Pancreas (tissue), 10 donors: ENCODE results near the gene IFNE. TPM values are rescaled to one million over a fixed set of nuclear protein-coding genes. Genes with fewer than 3 reads are reported as not detected.

ENCODE experiments used
- ATAC-seq, 4 donors: fragments of 200-7000 bp; cut with Tn5 transposase; one replicate each; pipeline versions ENCODE4 v1.8.0 to v1.9.1; 2020; ENCODE audit warnings: mild to moderate bottlenecking in 4 of 4, moderate library complexity in 4 of 4
- DNase-seq, 6 donors: peaks; one replicate each; pipeline ENCODE4 v3.0.0-alpha.2; 2020
- FAIRE-seq: peaks from 2 replicates; lab custom pipeline; 2012; peaks lifted over from hg19 to GRCh38; lab: Jason Lieb, UNC
- H3K27ac ChIP-seq, 4 donors: fragments of 200-600 bp; sonication (generic); 1 replicate in 3 of 4; 2 replicates in 1 of 4; pipeline versions ENCODE4 v1.5.0 to v1.8.0; 2020
- H3K27me3 ChIP-seq, 4 donors: fragments of 200-600 bp; one replicate each; pipeline ENCODE4 v1.8.0; 2021
- H3K36me3 ChIP-seq, 3 donors: fragments of 200-600 bp; sonication (generic) in 1 of 3; one replicate each; pipeline versions ENCODE4 v1.5.0 to v1.8.0; 2020 to 2021
- H3K4me1 ChIP-seq, 3 donors: fragments of 200-600 bp; one replicate each; pipeline ENCODE4 v1.8.0; 2021
- H3K4me3 ChIP-seq, 4 donors: fragments of 200-600 bp; sonication (generic) in 2 of 4; one replicate each; pipeline versions ENCODE4 v1.5.0 to v1.8.0; 2020 to 2021
- H3K9me3 ChIP-seq, 4 donors: fragments of 200-600 bp; one replicate each; pipeline ENCODE4 v1.8.0; 2021
- CTCF ChIP-seq, 4 donors: fragments of 200-600 bp; sonication (generic) in 3 of 4; IDR thresholded peaks; one replicate each; pipeline versions ENCODE4 v1.5.0 to v1.8.0; 2021; ENCODE audit warnings: antibody characterized with exemption in 4 of 4
- WGBS, 2 donors: extraction: QIAGEN DNeasy Blood & Tissue Kit; methylation state at CpG; one replicate each; pipeline ENCODE4 v1.1.7; 2013; 5-methylcytosine and 5-hydroxymethylcytosine counted together
- intact Hi-C, 3 donors: fragments of 100-400 bp; cut with DNase I; formaldehyde crosslinking; loops; one replicate each; pipeline versions ENCODE4 v1.11.1 to v1.14.2; 2022
- polyA plus RNA-seq, 2 donors: library from polyadenylated mRNA; stranded (reverse); fragments of 200-250 nt; gene quantifications; one replicate each; pipeline ENCODE4 v1.2.3, GENCODE V29; 2013
- total RNA-seq, 6 donors: library from RNA; stranded (reverse); fragmentation: NEBNext Ultra II Directional in 4 of 6; extraction: Animal tissue kit (Norgen Biotek cat#: 25700) in 4 of 6; gene quantifications; one replicate each; pipeline versions ENCODE4 v1.2.1 to v1.2.4, GENCODE V29; 2021 to 2023
- donor health status: healthy with polysubstance abuse.
- donor health status: DM: no; HTN: no; CAD: no; lungs with moderate emphysema.
- donor health status: DM: no; HTN: no; CAD: no.
- donor health status: control.
- donor health status: control.
- donor health status: Bipolar disorder and iron deficiency.
- donor health status: DM: yes; HTN: yes; CAD: no.
- donor health status: DM: no; HTN: no; CAD: no.
- donor health status: DM: no; HTN: no; CAD: no.
- donor health status: DM: yes; HTN: yes; CAD: no.

The IFNE gene
- total and polyA plus RNA-seq, 8 donors = 0.12 TPM; not detected in 7

DNA sequence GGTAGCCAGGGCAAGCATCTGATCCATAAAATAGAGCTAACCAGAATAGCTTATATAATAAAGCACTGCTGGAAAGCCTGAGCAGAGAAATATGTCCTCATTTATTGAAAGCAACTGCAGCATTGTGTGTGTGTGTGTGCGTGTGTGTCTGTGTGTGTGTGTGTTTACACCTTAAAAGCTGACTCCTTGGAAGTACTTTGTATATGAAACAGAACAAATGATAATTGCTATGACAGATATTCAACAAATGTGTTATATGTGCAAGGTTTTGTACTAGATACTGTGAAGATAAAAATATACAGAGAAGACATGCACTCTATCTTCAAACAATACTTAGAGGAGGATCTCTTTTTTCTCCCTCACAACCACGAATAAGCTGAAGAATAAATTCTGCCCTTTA, 22.0 kb upstream of the IFNE start:
- ATAC-seq (no peak), DNase-seq (no peak), FAIRE-seq (no peak)
- H3K27me3 ChIP-seq = peaks cover 0 to 4% (median 0%) of the 10 kb centered on the region in 4 donors
- no peak overlapping the region for H3K4me3 ChIP-seq
- intact Hi-C loops = no loop called here
- 56 to 69% methylated on average over 2 of the region's 2 CpGs for WGBS, 2 donors
- no peaks in the 10 kb centered on the region for H3K9me3 ChIP-seq
- no peaks in the 10 kb centered on the region for H3K36me3 ChIP-seq
- no peak for TF ChIP-seq CTCF (IDR thresholded peaks at IDR 0.05)
- H3K27ac ChIP-seq = no peak overlapping the region
- H3K4me1 ChIP-seq = no peaks in the 10 kb centered on the region

GRCh38 chr9:21502586-21502985, 20.5 kb upstream of the IFNE start:
- ATAC-seq (no peak), DNase-seq (no peak), FAIRE-seq (no peak)
- Histone ChIP-seq H3K27me3 (peaks cover 0 to 4% (median 0%) of the 10 kb centered on the region in 4 donors), H3K4me1 (no peaks in the 10 kb centered on the region), H3K9me3 (no peaks in the 10 kb centered on the region), H3K36me3 (no peaks in the 10 kb centered on the region), H3K27ac (no peak overlapping the region), H3K4me3 (no peak overlapping the region)
- 35 to 41% methylated on average over 1 of the region's 1 CpG for whole genome bisulfite sequencing, 2 donors
- TF ChIP-seq CTCF (IDR thresholded peaks at IDR 0.05) = no peak
- intact Hi-C loops = no loop called here

DNA sequence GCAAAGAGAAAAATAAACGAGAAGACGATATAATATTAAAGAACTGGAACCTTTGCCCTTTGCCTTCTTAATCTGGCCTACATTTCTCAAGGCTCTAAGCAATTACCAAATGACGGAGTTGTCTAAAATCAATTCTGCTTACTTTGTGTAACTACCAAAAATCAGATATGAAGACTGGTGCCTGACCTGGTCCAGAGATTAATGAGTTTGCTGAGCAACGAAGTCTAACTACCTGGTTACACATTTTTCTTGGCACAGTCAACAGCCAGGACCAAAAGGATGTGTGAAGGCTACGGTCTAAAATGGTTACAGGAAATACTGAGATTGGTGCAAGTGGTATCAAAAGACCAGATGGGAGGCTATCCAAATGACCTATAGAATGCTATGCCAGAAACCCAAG, 17.8 kb upstream of the IFNE start:
- Histone ChIP-seq H3K9me3 (no peaks in the 10 kb centered on the region), H3K4me3 (no peak overlapping the region), H3K27me3 (peaks cover 0 to 4% (median 0%) of the 10 kb centered on the region in 4 donors), H3K36me3 (no peaks in the 10 kb centered on the region), H3K4me1 (no peaks in the 10 kb centered on the region), H3K27ac (no peak overlapping the region)
- DNase-seq (no peak), FAIRE-seq (no peak), ATAC-seq (peak; percentile 28 to 68 (median 38))
- intact Hi-C loops = no loop called here
- no peak for TF ChIP-seq CTCF (IDR thresholded peaks at IDR 0.05)
- 5 to 12% methylated on average over 5 of the region's 5 CpGs for WGBS, 2 donors

- Histone ChIP-seq H3K4me1 (no peaks in the 10 kb centered on the region), H3K4me3 (no peak overlapping the region), H3K9me3 (no peaks in the 10 kb centered on the region), H3K27me3 (no peaks in the 10 kb centered on the region), H3K36me3 (no peaks in the 10 kb centered on the region), H3K27ac (no peak overlapping the region)
- ATAC-seq (no peak), DNase-seq (no peak), FAIRE-seq (no peak)
- intact Hi-C loops = no loop called here
- 19 to 20% methylated on average over 1 of the region's 1 CpG for WGBS, 2 donors
- TF ChIP-seq CTCF (IDR thresholded peaks at IDR 0.05) = no peak
These were observed 9.6 kb upstream of the IFNE start for GRCh38 chr9:21491756-21492155.

GRCh38 chr9:21481470-21482056, 550 bp downstream of the IFNE start:
- no peaks in the 10 kb centered on the region for H3K27me3 ChIP-seq
- no peaks in the 10 kb centered on the region for H3K9me3 ChIP-seq
- peak in 1 of 4 donors; percentile 57 for ATAC-seq
- no peak for FAIRE-seq
- H3K27ac ChIP-seq = no peak overlapping the region
- no peaks in the 10 kb centered on the region for H3K36me3 ChIP-seq
- WGBS, 2 donors = 9 to 11% methylated on average over 1 of the region's 1 CpG
- no peaks in the 10 kb centered on the region for H3K4me1 ChIP-seq
- DNase-seq = no peak
- TF ChIP-seq CTCF (IDR thresholded peaks at IDR 0.05) = no peak
- intact Hi-C loops = no loop called here
- no peak overlapping the region for H3K4me3 ChIP-seq
